GM19463 (cell line): ENCODE data around the gene TSPAN5.

ENCODE experiments used
- ATAC-seq: cut with Tn5 transposase; IDR thresholded peaks from one replicate; pipeline ENCODE4 v1.9.1; 2021; ENCODE audit warnings: mild to moderate bottlenecking, moderate library complexity; ENCODE audit not compliant: unreplicated experiment

TSPAN5 gene

DNA sequence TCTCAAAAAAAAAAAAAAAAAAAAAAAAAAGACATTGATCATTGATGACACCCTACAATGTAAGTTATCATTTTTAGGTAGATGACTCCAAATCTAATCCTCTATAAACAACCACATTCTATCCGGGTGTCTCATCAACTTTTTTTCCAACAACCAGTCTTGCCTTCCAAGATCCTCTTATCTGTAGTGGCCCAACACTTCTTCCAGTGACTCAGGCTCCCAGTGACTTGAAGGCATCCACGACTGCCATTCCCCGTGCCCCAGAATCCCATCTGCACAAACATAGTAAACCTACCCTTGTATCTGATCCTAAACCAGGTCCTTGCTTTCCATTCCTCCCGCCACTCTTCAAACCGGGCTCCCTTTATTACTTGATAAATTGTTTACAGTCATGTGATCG is 15.6 kb upstream of the TSPAN5 start:
- ATAC-seq: no peak

DNA sequence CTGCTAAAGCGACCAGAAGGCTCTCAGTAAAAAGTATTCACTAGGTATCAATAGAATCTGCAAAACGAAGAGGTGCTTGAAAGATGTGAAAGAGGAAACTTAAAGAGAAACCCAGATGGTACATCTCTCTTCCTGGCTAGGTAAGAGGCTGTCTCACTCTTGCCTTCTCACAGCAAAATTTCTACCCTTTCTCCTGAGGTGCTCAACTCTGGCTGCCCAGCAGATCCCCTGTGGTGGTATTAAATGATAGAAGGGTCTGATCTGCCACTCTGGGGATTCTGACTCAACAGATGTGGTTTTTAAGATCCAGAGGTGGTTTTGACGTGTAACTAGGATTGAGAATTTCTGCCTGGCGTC is 14.9 kb upstream of the TSPAN5 start:
- ATAC-seq: no peak

DNA sequence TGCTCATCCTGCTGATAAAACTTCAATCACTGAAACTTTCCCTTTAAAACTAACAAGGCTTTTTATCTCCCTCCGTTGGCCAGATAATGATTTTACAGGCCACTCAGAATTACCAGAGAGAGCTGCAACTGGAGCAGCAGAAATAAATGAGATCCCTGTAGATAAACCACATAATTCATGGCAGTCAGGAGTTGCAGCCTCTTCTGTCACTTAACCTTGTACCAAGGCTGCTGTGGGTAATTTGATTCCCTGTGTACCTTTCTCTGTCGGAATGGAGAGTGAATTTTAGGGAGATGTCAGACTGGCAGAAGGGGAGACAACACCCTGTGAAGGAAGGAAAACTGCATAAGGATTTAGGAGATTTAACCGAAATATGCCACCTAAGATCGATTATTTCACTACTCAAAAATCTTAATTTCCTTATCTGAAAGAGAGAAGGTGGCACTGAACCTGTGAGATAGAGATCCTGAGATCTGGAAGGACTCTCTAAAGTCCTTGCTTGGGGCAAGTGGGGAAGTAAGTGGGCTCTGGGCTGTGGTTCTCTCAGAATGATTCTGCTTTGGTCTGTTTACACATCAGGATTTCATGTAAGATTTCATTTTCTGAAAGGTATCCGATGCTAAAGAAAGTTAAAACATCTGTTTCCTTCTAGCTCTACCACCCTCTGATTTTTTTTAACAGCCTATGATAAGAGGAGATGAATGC is 14.3 kb upstream of the TSPAN5 start:
- no peak for ATAC-seq

DNA sequence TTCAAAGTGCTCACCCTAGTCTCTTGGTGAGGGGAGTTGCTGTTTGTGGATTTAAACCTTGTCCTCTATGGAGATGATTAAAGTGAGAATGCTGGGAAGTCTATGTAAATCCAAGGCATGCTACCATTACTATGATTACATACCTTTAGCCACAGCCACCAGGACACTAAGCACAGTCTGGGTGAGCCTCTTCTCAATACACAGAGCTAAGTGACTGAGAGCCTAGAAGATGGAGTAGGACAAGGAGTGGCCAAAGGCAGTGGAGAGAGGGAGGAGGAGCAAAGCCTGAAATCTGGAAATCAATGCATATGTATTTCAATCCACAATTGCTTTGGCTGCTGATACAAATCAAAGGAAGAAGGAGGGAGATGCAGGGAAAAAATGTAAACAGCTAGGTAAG is 12.7 kb upstream of the TSPAN5 start:
- ATAC-seq: no peak

DNA sequence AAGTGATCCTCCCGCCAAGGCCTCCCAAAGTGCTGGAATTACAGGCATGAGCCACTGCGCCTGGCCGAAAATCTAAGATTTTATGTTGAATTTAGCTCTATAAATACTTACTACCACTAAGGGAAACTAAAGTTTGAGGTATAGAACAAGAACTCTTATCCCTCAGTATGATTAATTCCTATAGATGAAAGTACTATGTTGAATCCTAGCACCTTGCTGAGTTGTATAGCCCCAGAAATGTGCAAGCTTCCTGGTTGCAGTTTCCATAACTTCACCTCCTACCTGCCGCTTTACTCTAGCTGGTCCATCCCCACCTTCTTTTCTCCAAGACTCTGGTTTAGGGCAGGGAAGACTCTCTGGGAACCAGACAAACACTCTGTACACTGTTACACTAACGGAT is 11.8 kb upstream of the TSPAN5 start:
- ATAC-seq: no peak

DNA sequence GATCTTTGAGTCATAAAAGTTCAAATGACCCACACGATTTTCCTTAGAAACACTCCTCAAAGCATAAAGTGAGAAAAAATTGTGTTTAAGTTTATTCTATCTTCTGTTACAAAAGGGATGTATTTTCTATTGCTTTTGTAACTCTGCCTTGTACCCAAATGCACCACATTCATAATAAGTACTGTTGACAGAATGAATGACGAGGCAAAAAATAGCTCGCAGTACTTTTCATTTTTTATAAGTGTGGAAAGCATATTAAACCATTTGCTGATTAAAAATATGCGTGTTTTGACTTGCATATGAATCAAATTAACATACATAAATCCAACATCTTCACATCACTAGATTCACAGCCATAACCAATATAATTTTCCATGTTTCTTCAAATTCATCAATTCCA is 11.2 kb upstream of the TSPAN5 start:
- no peak for ATAC-seq

DNA sequence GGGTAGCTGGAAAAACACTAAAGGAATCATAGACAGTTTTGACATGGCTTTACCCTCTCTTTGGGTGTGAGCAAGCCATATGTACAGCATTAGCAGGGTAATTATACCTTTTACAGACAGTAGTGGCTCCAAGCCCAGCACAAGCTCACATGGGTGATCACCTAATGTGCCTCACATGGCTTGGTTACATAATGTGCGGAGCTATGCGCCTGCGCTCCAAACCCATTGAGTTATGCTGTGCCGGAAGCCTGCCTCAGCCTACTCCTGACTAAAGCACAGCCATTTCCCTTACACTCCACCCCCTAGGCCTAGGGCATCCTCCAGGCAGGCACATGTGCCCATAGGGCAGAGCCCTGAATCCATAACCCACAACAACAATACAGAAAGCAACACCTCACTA is 6.5 kb upstream of the TSPAN5 start:
- no peak for ATAC-seq

DNA sequence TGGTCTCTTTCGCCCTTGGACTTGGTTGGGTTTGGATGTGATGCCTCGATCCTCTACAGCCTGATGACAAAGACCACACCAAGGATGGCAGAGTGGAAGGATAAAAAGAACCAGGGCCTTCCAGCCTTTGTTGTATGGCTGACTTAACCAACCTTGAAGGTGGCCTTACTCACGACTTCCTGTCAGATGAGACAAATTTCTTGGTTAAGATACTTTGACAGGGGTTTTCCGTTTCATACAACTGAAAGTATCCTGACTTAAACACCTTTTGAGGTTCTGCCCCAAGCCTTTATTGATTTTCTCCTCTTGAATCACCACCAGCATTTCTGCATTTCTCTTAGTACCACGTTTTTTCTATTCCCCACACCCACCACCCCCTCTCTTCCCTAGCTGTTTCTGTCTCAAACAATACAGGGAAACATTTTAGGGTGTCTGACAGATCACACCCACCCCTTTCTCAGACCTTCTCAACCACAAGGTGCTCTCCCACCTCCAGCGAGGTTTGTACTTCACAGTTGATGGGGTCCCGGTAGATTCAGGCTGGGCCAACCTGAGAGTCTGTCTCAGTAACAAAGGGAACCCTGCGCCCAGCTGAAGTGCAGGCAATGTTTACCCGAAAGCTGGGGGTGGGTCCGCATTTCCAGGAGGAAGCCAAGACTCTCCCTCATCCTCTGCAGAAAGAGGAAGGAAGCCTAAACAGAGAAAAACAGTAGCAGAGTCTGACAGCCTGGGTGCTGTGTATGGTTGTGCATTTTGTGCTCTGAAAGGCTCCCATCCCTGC is 5.0 kb upstream of the TSPAN5 start:
- peak; percentile 57 for ATAC-seq

DNA sequence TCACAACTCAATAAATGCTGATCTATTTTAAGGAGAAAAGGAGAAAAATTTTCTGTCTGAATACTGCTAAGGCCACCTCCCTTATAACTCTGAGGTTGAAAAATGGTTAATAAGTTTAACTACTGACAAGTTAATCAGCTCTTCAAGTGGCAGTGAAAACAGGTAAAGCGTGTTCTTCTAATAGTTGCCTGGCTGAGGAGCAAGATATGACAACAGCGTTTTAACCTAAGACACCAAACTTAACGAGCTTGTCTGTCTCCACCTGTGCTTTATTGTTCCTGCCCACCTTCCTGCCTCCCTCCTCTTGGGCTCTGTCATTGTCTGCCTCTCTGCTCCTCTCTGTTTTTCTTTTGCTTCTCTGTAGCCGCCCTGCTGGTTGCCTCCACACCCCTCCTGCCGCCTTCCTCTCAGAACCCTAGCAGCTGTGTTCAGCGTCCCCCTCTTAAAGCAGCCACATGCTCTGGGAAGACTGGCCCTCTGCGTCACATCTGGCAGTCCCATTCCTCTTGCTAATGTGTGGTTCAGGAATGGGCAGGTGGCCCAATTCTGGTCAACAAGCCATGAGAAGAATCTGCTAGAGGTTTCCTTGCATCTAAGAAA is 4.3 kb upstream of the TSPAN5 start:
- ATAC-seq: peak; percentile 0

DNA sequence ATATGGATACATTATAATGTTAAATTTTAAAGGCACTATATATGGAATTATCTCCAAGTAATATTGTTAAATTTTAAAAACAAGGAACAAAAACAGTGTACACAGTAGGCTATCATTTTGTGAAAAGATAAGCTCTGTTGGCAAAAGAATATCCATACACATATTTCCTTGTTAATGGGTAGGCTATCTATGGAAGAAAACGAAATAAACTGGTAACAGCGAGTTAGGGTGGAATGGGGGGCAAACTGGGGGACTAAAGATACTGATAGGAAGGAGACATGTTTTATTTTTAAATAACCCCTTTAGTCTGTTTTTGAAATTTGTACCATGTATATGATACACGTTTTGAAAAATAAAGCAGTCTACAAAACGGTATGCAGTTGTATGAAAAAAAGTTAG is 3.6 kb upstream of the TSPAN5 start:
- no peak for ATAC-seq

DNA sequence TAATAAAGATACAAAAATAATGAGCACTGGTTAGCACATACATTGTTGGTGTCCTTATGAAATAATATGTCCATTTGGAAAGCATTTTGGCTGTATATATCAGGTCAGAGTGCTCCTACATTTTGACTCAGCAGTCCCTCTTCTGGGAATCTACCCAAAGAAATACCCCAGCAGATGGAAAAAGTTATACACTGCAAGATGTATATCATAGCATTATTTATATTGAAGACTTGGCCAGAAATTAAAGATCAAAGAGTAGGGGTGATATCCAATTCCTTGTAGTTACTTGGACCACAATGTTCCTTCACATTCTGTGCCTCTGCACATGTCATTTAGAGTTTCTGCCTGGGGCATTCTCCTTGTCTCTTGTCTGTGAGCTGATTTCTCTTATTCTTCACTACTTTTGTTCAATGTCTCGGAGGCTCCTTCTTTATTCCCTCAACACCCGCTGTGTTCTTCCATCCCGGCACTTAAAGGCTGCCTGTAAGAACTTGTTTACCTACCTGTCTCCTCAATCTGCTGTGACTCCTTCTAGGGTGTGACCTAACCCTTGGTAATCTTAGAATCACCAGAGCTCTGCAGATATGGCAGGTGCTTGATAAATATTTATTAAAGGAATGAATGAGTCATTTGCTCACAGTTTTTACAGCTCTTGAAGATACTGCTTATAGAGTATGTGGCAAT is 3.1 kb upstream of the TSPAN5 start:
- ATAC-seq: no peak

DNA sequence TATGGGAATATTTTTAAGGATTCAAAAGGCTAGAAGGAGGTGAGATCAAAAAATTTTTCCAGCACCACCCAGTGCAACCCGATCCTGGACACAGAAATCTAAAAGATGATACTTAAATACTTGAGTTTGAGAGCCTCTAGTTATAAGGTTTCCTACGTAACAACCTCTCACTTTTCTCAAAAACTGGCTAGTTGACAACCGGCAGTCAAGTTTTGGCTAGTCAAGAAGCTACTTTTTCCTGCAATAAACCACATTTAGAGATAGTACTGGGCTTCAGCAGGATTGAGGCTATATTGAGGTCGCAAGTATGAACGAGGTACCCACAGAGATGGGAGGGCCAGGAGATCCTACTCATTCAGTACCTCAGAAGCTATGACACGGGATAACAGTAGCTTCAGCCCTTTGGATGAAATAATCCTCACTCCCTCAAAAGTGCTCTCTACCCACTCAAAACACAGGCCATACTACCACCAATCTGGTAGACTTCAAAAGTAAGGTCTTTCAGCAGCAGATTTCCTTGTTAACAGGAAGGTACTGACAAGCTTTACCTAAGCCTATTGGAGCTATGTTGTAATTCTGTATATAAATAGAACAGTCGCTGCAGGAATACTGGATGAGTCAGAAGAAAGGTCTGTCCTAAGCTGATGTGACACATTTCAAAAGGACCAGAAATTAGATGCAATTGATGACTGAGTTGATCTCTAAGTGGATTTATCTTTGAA is 1.5 kb upstream of the TSPAN5 start:
- ATAC-seq: no peak

DNA sequence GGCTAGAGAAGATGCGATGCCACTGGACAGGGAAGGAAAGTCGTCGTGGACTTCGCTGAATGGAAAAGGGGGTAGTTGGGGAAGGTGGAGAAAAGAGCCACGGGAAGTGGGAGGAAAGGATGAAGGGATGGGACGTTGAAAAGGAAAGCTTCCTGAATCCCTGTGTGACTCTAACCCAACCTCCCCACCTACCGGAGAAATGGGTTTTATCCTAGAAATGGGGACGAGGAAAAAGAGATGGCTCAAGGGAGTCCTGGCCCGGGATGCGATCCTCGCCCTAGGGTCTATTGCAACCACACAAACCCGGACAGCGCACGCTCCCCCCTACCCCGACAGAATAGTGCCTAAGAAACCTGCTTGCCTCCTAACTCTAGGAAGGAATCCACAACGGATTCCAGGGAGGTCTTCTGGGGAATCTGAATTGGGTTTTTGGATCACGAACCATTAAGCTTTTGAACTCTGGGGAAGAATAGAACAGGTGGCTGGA is 738 bp upstream of the TSPAN5 start:
- ATAC-seq: no peak

DNA sequence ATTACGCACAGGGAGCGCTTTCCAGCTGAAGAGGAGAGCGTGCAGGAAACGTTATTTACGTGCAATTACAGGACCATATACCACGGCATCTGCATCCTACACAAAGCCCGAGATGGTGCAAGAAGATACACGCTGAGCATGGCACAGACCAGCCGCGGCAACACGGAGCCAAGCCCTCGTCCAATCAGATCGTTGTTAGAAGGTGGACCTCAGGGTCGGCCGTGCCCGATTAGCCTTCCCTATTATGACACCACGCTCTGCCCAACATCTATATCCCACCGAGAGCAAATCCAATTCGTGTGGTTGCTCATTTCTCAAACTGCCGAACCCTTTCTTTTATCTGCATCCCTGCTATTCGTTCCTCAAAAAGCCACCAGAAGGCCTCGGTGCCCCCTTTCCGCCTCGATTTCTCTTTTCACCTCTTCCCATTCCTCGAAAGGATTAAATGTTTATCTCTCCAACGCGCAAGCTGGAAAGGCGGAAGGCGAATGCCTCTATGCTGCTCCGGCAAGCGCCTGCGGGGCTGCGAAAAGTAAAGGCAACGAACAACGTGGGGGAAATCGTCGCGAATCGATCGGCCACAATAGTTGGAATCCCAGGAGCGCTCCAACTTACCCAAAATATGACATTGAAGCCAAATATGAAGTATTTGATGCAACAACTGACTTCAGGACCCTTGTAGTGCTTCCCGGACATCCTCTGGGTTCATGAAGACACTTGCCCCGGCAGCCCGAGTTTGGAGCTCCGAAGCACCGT is 702 bp downstream of the TSPAN5 start:
- ATAC-seq: peak; percentile 5

DNA sequence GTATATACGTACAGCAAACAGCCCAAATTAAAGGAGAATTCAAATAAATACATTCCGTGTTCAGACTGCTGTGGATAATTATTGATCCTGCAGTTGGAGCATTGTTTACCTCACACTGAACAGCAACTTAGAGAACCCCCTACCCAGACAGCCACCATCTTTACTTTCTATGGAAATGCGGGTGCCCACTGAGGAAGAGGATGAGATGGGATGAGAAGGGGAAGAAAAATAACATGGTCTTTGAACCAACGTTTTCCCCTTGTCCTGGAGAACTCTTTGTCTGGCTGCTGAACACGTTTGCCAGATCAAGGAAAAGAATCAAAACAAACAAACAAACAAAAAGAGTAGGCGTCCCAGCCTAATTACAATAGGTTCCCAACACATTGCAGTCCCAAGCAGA is 1.5 kb downstream of the TSPAN5 start:
- no peak for ATAC-seq

DNA sequence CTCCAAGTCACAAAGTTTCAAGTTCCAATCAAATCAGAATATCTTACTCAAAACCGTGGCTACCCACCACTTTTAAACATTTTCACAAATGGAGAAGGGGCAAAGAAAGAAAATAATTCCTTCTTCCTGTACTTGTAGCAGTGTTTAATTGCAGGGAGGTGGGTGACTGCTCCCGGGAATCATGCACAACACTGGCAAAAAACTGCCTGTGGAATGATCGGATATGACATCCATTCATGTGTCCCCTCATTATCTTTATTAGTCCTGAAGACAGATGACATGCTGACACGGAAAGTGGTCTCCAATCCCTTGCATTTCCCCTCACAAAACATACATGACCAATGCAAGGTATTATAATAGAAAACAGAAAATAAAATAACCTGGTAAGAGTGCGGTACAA is 2.0 kb downstream of the TSPAN5 start:
- ATAC-seq: no peak

DNA sequence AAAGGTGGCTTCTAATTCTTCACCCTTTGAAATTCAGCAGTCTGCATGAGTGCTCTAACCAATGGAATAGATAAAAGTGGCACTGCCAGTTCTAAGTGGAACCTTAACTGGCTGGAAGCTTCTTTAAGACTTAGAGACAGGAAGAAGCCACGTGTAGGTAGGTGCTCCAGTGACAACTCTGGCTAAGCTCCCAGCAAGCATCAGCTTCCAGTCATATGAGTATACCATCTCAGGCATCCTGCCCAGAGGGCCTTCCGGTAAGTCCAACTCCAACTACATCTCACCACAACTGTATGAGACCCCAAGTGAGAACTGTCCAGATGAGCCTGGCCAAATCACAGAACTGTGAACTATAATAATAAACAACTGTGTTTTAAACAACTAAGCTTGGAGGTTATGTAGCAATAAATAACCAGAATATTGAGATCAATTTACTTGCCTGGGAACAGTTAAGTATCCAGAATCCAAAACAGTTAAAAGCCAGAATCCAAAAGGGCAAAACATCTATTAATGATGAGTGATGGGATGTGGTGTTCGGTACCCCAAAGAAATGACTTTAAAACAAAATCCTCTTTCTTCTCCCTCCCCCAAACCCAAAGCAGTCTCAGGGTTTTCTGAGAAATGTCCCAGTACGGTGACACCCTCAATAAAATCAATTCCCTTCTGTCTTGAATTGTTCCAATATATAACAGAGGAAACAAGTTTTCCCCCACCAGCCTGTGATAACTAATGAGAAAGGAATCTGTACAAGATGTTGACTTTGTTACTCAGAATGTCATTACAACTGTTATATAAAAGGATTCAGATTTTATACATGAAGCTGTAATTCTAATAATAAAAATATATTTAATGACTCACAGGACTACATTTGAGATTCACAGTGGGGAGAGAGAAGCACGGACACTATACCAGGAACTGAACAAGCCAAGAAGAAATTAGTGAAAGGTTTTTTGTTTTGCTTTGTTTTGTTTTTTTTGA is 4.2 kb downstream of the TSPAN5 start:
- ATAC-seq: no peak

DNA sequence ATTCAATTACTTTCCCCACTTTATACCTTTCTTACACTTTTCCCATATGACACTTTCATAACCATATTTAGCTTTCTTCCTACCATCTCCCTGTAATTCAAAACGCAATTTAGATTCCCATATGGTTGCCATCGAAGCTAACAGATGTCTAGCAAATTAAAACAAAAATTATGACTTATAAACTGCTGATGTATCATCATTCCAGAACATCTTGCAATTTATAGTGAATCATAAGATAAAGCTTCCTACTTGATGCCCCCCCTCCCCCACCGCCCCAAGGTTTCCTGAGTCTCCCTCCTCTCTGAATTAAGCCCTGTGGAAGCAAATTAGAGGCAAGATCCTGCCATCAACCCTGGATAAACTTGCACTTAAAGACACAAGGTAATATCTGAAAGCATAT is 5.4 kb downstream of the TSPAN5 start:
- ATAC-seq: no peak

DNA sequence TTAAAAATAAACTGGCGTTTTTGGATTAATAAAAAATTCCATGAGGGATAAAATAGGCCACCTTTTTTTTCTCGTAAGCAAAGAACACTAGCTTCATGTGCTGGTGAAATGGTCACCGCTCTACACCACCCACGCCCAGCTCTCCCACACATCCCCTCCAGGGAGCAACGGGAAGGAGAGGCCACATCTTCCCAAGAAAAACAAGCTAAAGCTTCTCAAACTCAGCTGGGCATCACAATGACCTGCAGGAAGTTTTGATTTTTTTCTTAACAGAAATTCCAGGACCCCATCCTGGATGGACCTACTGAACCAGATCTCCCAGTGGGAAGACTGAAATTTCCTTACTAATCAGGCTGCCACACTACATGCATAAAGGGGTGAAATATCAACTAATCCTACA is 9.8 kb downstream of the TSPAN5 start:
- no peak for ATAC-seq
